Heart left ventricle (tissue), 16 donors: ENCODE data around the gene TEKT2. TPM values are rescaled to one million over a fixed set of nuclear protein-coding genes. Genes with fewer than 3 reads are reported as not detected.

Source experiments
- ATAC-seq, 4 donors: fragments of 200-7000 bp; cut with Tn5 transposase; one replicate each; pipeline ENCODE4 v1.9.1; 2020 to 2022; ENCODE audit warnings: moderate library complexity in 4 of 4, mild to moderate bottlenecking in 3 of 4, moderate number of reproducible peaks in 1 of 4
- DNase-seq, 5 donors: peaks; one replicate each; pipeline ENCODE4 v3.0.0-alpha.2; 2020
- H3K27ac ChIP-seq, 12 donors: fragments of 200-600 bp; sonication (generic) in 4 of 12; one replicate each; pipeline versions ENCODE4 v1.5.0 to v1.8.0; 2016 to 2022; ENCODE audit warnings: mild to moderate bottlenecking in 2 of 12
- H3K27me3 ChIP-seq, 9 donors: fragments of 200-600 bp; sonication (generic) in 2 of 9; one replicate each; pipeline versions ENCODE4 v1.5.1 to v1.8.0; 2016 to 2022; ENCODE audit warnings: mild to moderate bottlenecking in 3 of 9
- H3K36me3 ChIP-seq, 9 donors: fragments of 200-600 bp; sonication (generic) in 2 of 9; one replicate each; pipeline versions ENCODE4 v1.5.0 to v1.8.0; 2018 to 2022; ENCODE audit warnings: mild to moderate bottlenecking in 2 of 9
- H3K4me1 ChIP-seq, 12 donors: fragments of 200-600 bp; sonication (generic) in 4 of 12; one replicate each; pipeline versions ENCODE4 v1.5.0 to v1.8.0; 2016 to 2022; ENCODE audit warnings: mild to moderate bottlenecking in 3 of 12
- H3K4me3 ChIP-seq, 12 donors: fragments of 200-600 bp; sonication (generic) in 4 of 12; one replicate each; pipeline versions ENCODE4 v1.5.0 to v1.8.0; 2017 to 2022; ENCODE audit warnings: mild to moderate bottlenecking in 9 of 12, moderate library complexity in 4 of 12
- H3K9me3 ChIP-seq, 12 donors: fragments of 200-600 bp; sonication (generic) in 4 of 12; one replicate each; pipeline versions ENCODE4 v1.5.0 to v1.8.0; 2016 to 2022; ENCODE audit warnings: mild to moderate bottlenecking in 1 of 12
- POLR2A ChIP-seq, 2 donors: fragments of 450-650 bp; IDR thresholded peaks; one replicate each; pipeline ENCODE4 v1.6.1; 2017; ENCODE audit warnings: antibody characterized with exemption in 2 of 2, mild to moderate bottlenecking in 2 of 2, moderate library complexity in 2 of 2
- WGBS, 4 donors: extraction: QIAGEN DNeasy Blood & Tissue Kit in 2 of 4; methylation state at CpG; one replicate each; pipeline versions ENCODE4 v1.1.5 to v1.1.7; 2013 to 2018; 5-methylcytosine and 5-hydroxymethylcytosine counted together
- intact Hi-C, 10 donors: fragments of 100-400 bp; cut with DNase I; formaldehyde crosslinking; loops; one replicate each; pipeline versions ENCODE4 v1.11.1 to v1.14.2; 2022
- polyA plus RNA-seq, 2 donors: library from polyadenylated mRNA; stranded (reverse); fragments of 200-250 nt; gene quantifications; one replicate each; pipeline ENCODE4 v1.2.3, GENCODE V29; 2013
- total RNA-seq, 9 donors: library from RNA; depleted of rRNA in 2 of 9; stranded (reverse); fragments of >200 nt in 2 of 9; fragmentation: NEBNext Ultra II Directional in 3 of 9; extraction: Animal tissue kit (Norgen Biotek cat#: 25700) in 3 of 9; gene quantifications; one replicate each; pipeline versions ENCODE4 v1.1.0 to v1.2.4, GENCODE V29; 2016 to 2023
- TF ChIP-seq, protein P1 (sequence below), 12 donors: fragments of 200-600 bp; sonication (generic) in 4 of 12; IDR thresholded peaks; one replicate each; pipeline versions ENCODE4 v1.5.0 to v1.8.0; 2018 to 2022; ENCODE audit warnings: antibody characterized with exemption in 12 of 12, mild to moderate bottlenecking in 5 of 12
- donor health status: ischemic (EF 13 %, LVEDD 7.1; RV severe dilation, severe dysfunction).
- donor health status: healthy with polysubstance abuse.
- donor health status: DM: no; HTN: yes; CAD: no.
- donor health status: DM: no; HTN: no; CAD: no.
- donor health status: ischemic (EF 25% LVEDD 6.9; RV normal size, moderate dysfunction).
- donor health status: ischemic (EF 25% LVEDD 5.7; RV mildly dilated, moderate dysfunction).
- donor health status: healthy.
- donor health status: DM: yes; HTN: yes; CAD: no.
- donor health status: ischemic (EF 35%, LVEDD 5.7; RV mildly dilated, moderate dysfunction).
- donor health status: nonischemic (EF 11% LVEDD 7.7; RV severe dilation, severe dysfunction).
- donor health status: DM: yes; HTN: yes; CAD: no.
- donor health status: PGD.
- donor health status: ischemic (EF 29% LVEDD 5.4; RV normal size, mild dysfunction).
- donor health status: nonischemic (EF 23%, LVEDD 6.1; RV moderate dilation, normal function).

Gene TEKT2
- total and polyA plus RNA-seq, 11 donors = 0.07 to 0.23 (median 0.18) TPM; not detected in 7

GRCh38 chr1:36089393-36090121 is 5.7 kb downstream of the TEKT2 start:
- peaks cover 4 to 40% (median 37%) of the 10 kb centered on the region in 9 donors for H3K36me3 ChIP-seq
- ATAC-seq (no peak), DNase-seq (no peak)
- peak overlapping the region; percentile 59 to 100 (median 94) for H3K4me3 ChIP-seq
- H3K27ac ChIP-seq = peak overlapping the region; percentile 78 to 95 (median 90)
- intact Hi-C loops = loop anchor here in 3 of 10 donors (5.0 to 10.0 kb wide), 3 partner anchors 205 to 235 kb away; partner anchors contain the start of gene AGO1 (in 1 of the 3)
- no peaks in the 10 kb centered on the region for H3K9me3 ChIP-seq
- peaks cover 0 to 15% (median 0%) of the 10 kb centered on the region in 9 donors for H3K27me3 ChIP-seq
- TF ChIP-seq POLR2A (IDR thresholded peaks at IDR 0.05) = no peak
- TF ChIP-seq, protein P1, sequence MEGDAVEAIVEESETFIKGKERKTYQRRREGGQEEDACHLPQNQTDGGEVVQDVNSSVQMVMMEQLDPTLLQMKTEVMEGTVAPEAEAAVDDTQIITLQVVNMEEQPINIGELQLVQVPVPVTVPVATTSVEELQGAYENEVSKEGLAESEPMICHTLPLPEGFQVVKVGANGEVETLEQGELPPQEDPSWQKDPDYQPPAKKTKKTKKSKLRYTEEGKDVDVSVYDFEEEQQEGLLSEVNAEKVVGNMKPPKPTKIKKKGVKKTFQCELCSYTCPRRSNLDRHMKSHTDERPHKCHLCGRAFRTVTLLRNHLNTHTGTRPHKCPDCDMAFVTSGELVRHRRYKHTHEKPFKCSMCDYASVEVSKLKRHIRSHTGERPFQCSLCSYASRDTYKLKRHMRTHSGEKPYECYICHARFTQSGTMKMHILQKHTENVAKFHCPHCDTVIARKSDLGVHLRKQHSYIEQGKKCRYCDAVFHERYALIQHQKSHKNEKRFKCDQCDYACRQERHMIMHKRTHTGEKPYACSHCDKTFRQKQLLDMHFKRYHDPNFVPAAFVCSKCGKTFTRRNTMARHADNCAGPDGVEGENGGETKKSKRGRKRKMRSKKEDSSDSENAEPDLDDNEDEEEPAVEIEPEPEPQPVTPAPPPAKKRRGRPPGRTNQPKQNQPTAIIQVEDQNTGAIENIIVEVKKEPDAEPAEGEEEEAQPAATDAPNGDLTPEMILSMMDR (IDR thresholded peaks at IDR 0.05) = no peak
- peaks cover 0 to 49% (median 28%) of the 10 kb centered on the region in 12 donors for H3K4me1 ChIP-seq
- WGBS, 4 donors = 6 to 10% (median 8%) methylated on average over 32 of the region's 32 CpGs

DNA sequence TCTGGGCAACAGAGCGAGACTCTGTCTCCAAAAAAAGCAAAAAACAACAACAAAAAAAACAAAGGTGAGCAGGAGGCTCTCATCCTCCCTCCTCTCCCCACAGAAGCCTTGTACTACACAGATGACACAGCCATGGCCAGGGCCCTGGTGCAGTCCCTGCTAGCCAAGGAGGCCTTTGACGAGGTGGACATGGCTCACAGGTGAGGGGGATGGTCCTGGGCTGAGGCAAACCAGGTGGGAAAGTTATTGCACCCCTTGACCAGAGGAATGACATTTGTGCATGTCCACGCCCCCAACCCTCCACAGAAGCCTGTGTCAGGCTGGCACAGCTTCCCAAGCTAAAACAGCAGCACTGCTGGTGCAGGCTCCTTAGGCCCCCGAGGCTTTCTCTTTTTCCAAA is 7.2 kb downstream of the TEKT2 start:
- H3K27ac ChIP-seq = no peak overlapping the region
- ATAC-seq (no peak), DNase-seq (no peak)
- peaks cover 4 to 55% (median 48%) of the 10 kb centered on the region in 9 donors for H3K36me3 ChIP-seq
- H3K27me3 ChIP-seq = peaks cover 0 to under 1% (median 0%) of the 10 kb centered on the region in 9 donors
- H3K9me3 ChIP-seq = no peaks in the 10 kb centered on the region
- H3K4me3 ChIP-seq = no peak overlapping the region
- TF ChIP-seq, protein P1 (IDR thresholded peaks at IDR 0.05) = no peak
- TF ChIP-seq POLR2A (IDR thresholded peaks at IDR 0.05) = no peak
- intact Hi-C loops = no loop called here
- 87 to 94% (median 92%) methylated on average over 4 of the region's 4 CpGs for WGBS, 4 donors
- H3K4me1 ChIP-seq = peaks cover 0 to 59% (median 31%) of the 10 kb centered on the region in 12 donors

DNA sequence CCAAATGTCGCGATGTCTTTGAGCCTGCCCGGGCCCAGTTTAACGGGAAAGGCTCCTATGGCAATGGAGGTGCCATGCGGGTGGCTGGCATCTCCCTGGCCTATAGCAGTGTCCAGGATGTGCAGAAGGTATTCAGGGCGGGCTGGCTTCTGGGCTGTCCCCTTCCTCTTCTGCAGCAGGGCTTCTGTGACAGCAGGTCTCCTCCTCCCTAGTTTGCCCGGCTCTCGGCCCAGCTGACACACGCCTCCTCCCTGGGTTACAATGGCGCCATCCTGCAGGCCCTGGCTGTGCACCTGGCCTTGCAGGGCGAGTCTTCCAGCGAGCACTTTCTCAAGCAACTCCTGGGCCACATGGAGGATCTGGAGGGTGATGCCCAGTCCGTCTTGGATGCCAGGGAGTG is 7.8 kb downstream of the TEKT2 start:
- Histone ChIP-seq H3K4me3 (no peak overlapping the region), H3K4me1 (peaks cover 0 to 61% (median 31%) of the 10 kb centered on the region in 12 donors), H3K27me3 (no peaks in the 10 kb centered on the region), H3K36me3 (peaks cover 4 to 57% (median 48%) of the 10 kb centered on the region in 9 donors), H3K9me3 (no peaks in the 10 kb centered on the region), H3K27ac (no peak overlapping the region)
- no peak for DNase-seq
- no peak for ATAC-seq
- TF ChIP-seq POLR2A (IDR thresholded peaks at IDR 0.05) = no peak
- TF ChIP-seq, protein P1 (IDR thresholded peaks at IDR 0.05) = no peak
- intact Hi-C loops = no loop called here
- 86 to 95% (median 92%) methylated on average over 5 to 13 of the region's 13 CpGs for WGBS, 4 donors

DNA sequence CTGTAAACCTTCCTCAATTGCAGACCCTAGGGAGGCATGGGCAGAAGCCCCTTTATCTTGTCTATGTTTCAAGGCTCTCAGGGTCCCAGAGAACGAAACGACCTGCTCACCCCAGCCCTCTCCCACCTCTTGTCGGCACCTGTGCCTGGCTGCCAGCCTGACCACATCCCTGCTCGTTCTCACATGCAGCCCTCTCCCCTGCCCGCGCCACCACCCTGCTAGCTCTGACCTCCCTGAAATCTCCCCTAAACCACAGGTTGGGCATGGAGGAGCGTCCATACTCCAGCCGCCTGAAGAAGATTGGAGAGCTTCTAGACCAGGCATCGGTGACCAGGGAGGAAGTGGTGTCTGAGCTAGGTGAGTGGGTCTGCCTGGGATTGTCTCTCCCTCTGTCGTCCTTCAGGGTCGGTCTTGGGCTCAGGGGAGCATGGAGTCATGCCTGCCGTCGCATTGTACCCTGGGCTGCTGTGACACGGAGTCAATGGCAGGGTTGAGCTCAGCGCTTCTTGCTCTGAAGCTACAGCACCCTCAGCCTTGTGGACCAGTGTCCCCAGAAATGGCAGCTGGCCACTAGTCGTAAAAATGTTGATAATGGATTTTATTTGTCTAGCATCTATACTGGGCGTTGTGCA is 8.4 kb downstream of the TEKT2 start:
- no peak for TF ChIP-seq POLR2A (IDR thresholded peaks at IDR 0.05)
- TF ChIP-seq, protein P1 (IDR thresholded peaks at IDR 0.05) = no peak
- no peak for DNase-seq
- Histone ChIP-seq H3K9me3 (no peaks in the 10 kb centered on the region), H3K27ac (no peak overlapping the region), H3K36me3 (peaks cover 4 to 57% (median 48%) of the 10 kb centered on the region in 9 donors), H3K27me3 (no peaks in the 10 kb centered on the region), H3K4me1 (peaks cover 0 to 61% (median 31%) of the 10 kb centered on the region in 12 donors), H3K4me3 (no peak overlapping the region)
- no peak for ATAC-seq
- 90 to 93% (median 92%) methylated on average over 13 to 17 of the region's 17 CpGs for WGBS, 4 donors
- intact Hi-C loops = no loop called here
